ENCODE data around the gene RALGAPA1. TPM values are rescaled to one million over a fixed set of nuclear protein-coding genes. Genes with fewer than 3 reads are reported as not detected.

The RALGAPA1 gene
- total RNA-seq, 6 donors from 2014 or later: 55.5 to 155 (median 61.1) TPM

- H3K27me3 ChIP-seq: no peaks in the 10 kb centered on the region
- H3K27ac ChIP-seq: no peak overlapping the region
- no peaks in the 10 kb centered on the region for H3K36me3 ChIP-seq
- H3K4me3 ChIP-seq: no peak overlapping the region
- ATAC-seq (ENCODE audit: low FRiP score in 2 of 2) (no peak), DNase-seq (no peak)
- WGBS, 2 donors: 57 to 59% methylated on average over 1 of the region's 1 CpG
- no peaks in the 10 kb centered on the region for H3K4me1 ChIP-seq
- TF ChIP-seq, protein P1, sequence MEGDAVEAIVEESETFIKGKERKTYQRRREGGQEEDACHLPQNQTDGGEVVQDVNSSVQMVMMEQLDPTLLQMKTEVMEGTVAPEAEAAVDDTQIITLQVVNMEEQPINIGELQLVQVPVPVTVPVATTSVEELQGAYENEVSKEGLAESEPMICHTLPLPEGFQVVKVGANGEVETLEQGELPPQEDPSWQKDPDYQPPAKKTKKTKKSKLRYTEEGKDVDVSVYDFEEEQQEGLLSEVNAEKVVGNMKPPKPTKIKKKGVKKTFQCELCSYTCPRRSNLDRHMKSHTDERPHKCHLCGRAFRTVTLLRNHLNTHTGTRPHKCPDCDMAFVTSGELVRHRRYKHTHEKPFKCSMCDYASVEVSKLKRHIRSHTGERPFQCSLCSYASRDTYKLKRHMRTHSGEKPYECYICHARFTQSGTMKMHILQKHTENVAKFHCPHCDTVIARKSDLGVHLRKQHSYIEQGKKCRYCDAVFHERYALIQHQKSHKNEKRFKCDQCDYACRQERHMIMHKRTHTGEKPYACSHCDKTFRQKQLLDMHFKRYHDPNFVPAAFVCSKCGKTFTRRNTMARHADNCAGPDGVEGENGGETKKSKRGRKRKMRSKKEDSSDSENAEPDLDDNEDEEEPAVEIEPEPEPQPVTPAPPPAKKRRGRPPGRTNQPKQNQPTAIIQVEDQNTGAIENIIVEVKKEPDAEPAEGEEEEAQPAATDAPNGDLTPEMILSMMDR (IDR thresholded peaks at IDR 0.05): no peak
- no peak for TF ChIP-seq EP300 (IDR thresholded peaks at IDR 0.05)
- TF ChIP-seq POLR2A (IDR thresholded peaks at IDR 0.05): no peak
- no peak for TF ChIP-seq POLR2AphosphoS5 (IDR thresholded peaks at IDR 0.05)
- H3K9me3 ChIP-seq: no peaks in the 10 kb centered on the region
These were observed 255.3 kb downstream of the RALGAPA1 start for GRCh38 chr14:35553808-35554207.

- Histone ChIP-seq H3K4me3 (no peak overlapping the region), H3K27me3 (no peaks in the 10 kb centered on the region), H3K36me3 (no peaks in the 10 kb centered on the region), H3K4me1 (no peaks in the 10 kb centered on the region), H3K9me3 (no peaks in the 10 kb centered on the region), H3K27ac (no peak overlapping the region)
- no peak for TF ChIP-seq EP300 (IDR thresholded peaks at IDR 0.05)
- TF ChIP-seq POLR2A (IDR thresholded peaks at IDR 0.05): no peak
- TF ChIP-seq POLR2AphosphoS5 (IDR thresholded peaks at IDR 0.05): no peak
- TF ChIP-seq, protein P1 (IDR thresholded peaks at IDR 0.05): no peak
- DNase-seq (no peak), ATAC-seq (ENCODE audit: low FRiP score in 2 of 2) (no peak)
- WGBS, 2 donors: 91 to 93% methylated on average over 1 of the region's 1 CpG
These were observed 258.0 kb downstream of the RALGAPA1 start for GRCh38 chr14:35551081-35551480.

GRCh38 chr14:35549551-35549950 is 259.5 kb downstream of the RALGAPA1 start:
- no peaks in the 10 kb centered on the region for H3K27me3 ChIP-seq
- 95 to 96% methylated on average over 4 of the region's 4 CpGs for WGBS, 2 donors
- no peaks in the 10 kb centered on the region for H3K36me3 ChIP-seq
- TF ChIP-seq, protein P1 (IDR thresholded peaks at IDR 0.05): no peak
- TF ChIP-seq POLR2AphosphoS5 (IDR thresholded peaks at IDR 0.05): no peak
- no peak for TF ChIP-seq EP300 (IDR thresholded peaks at IDR 0.05)
- TF ChIP-seq POLR2A (IDR thresholded peaks at IDR 0.05): no peak
- H3K4me3 ChIP-seq: no peak overlapping the region
- ATAC-seq (ENCODE audit: low FRiP score in 2 of 2) (no peak), DNase-seq (no peak)
- no peaks in the 10 kb centered on the region for H3K9me3 ChIP-seq
- H3K27ac ChIP-seq: no peak overlapping the region
- H3K4me1 ChIP-seq: no peaks in the 10 kb centered on the region

- WGBS, 2 donors: 93 to 95% methylated on average over 5 of the region's 5 CpGs
- H3K36me3 ChIP-seq: peaks cover 0 to 4% (median 0%) of the 10 kb centered on the region in 4 donors
- H3K27ac ChIP-seq: no peak overlapping the region
- H3K27me3 ChIP-seq: no peaks in the 10 kb centered on the region
- no peak for DNase-seq
- no peak for ATAC-seq (ENCODE audit: low FRiP score in 2 of 2)
- H3K4me3 ChIP-seq: no peak overlapping the region
- no peaks in the 10 kb centered on the region for H3K9me3 ChIP-seq
- TF ChIP-seq POLR2A (IDR thresholded peaks at IDR 0.05): no peak
- no peak for TF ChIP-seq EP300 (IDR thresholded peaks at IDR 0.05)
- TF ChIP-seq, protein P1 (IDR thresholded peaks at IDR 0.05): no peak
- TF ChIP-seq POLR2AphosphoS5 (IDR thresholded peaks at IDR 0.05): no peak
- no peaks in the 10 kb centered on the region for H3K4me1 ChIP-seq
These were observed 266.1 kb downstream of the RALGAPA1 start for GRCh38 chr14:35543006-35543405.

DNA sequence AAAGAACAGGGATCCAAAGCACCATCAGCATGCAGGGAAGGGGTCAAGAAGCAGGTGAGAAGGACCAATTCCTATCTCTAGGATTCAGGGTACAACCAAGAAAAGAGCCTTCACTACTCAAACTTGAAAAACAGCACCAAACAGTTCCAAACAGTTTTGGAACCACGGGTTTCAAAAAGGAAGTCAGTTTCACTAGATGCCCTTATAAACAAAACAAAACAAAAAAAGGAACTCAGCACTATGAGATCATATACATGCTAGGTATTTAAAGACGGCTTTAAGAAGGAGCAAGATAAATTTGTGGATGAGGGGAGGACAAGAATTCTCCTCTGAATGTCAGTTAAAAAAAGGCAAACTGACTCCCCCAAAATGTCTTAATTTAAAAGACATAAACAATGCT is 269.1 kb downstream of the RALGAPA1 start:
- TF ChIP-seq EP300 (IDR thresholded peaks at IDR 0.05): no peak
- TF ChIP-seq, protein P1 (IDR thresholded peaks at IDR 0.05): no peak
- TF ChIP-seq POLR2AphosphoS5 (IDR thresholded peaks at IDR 0.05): no peak
- TF ChIP-seq POLR2A (IDR thresholded peaks at IDR 0.05): no peak
- WGBS, 2 donors: 51 to 56% methylated on average over 2 of the region's 2 CpGs
- Histone ChIP-seq H3K27me3 (peaks cover 0 to 10% (median 2%) of the 10 kb centered on the region in 4 donors), H3K36me3 (peaks cover 0 to 8% (median 0%) of the 10 kb centered on the region in 4 donors), H3K9me3 (no peaks in the 10 kb centered on the region), H3K4me3 (no peak overlapping the region), H3K4me1 (peaks cover under 1 to 9% (median 7%) of the 10 kb centered on the region in 4 donors), H3K27ac (no peak overlapping the region)
- ATAC-seq (ENCODE audit: low FRiP score in 2 of 2) (no peak), DNase-seq (no peak)

All from upper lobe of left lung (tissue), 6 donors.